HG02970 (cell line): ENCODE data around the gene FUT8.
"Not testable (repeated sequence)": the region's sequence is repeated elsewhere in the genome, so short reads cannot be mapped to it uniquely, and the experiment has no call there.

Source experiments
- ATAC-seq: cut with Tn5 transposase; IDR thresholded peaks from one replicate; pipeline ENCODE4 v1.9.1; 2021; ENCODE audit warnings: mild to moderate bottlenecking, moderate library complexity, moderate number of reproducible peaks; ENCODE audit not compliant: unreplicated experiment, low FRiP score

FUT8 gene

DNA sequence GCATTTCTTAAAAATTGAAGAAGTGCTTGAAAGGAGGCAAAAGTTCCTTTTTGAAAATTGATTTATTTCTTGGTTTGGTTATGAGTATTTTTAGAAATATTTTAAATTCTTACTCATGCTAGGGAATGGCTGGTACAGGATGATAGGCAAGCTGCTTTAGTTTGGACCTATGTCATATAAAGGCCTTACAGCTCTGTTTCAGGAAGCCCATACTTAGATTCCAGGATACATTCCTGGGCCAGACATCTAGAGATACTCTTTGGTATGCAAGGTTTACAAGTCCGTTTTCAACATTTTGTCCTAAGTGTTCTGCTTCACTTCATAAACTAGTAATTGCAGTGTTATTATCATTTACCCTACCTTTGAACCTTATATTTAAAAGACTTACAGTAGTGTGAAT is 186.8 kb downstream of the FUT8 start:
- ATAC-seq: no peak

- ATAC-seq: no peak
These were observed 188.2 kb downstream of the FUT8 start for GRCh38 chr14:65600742-65601141.

DNA sequence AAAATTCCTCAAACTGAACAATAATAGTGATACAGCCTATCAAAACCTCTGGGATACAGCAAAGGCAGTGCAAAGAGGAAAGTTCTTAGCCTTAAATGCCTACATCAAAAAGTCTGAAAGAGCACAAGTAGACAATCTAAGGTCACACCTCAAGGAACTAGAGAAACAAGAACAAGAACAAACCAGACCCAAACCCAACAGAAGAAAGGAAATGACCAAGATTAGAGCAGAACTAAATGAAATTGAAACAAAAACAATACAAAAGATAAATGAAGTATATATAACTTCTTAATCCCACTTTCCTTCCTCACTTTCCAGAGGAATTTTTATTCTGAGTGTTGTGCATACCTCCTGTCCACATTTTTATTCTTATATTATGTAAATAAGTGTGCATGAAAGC is 192.0 kb downstream of the FUT8 start:
- no peak for ATAC-seq

- ATAC-seq: no peak
These were observed 192.4 kb downstream of the FUT8 start for GRCh38 chr14:65604936-65605335.

DNA sequence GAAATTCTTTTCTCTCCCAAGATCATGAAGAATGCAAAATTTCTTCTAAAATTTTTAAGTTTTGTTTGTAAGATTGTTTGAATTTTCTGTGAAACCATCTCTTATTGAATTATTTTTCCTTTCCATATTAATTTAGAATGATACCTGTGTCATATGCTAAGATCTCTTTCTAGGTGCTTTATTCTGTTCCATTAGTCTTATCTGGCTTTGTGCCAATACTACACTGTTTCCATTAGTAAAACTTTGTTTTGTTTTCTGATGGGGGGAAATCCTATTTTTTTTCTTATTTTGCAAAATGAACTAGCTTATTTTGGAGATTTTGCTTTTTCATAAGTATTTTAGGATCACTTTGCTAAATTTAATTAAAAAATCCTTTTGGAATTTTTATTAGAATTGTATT is 193.9 kb downstream of the FUT8 start:
- no peak for ATAC-seq

- no peak for ATAC-seq
These were observed 200.7 kb downstream of the FUT8 start for GRCh38 chr14:65613131-65613650.

- no peak for ATAC-seq
These were observed 206.5 kb downstream of the FUT8 start for GRCh38 chr14:65618996-65619395.

GRCh38 chr14:65620195-65620594 is 207.7 kb downstream of the FUT8 start:
- ATAC-seq: no peak

DNA sequence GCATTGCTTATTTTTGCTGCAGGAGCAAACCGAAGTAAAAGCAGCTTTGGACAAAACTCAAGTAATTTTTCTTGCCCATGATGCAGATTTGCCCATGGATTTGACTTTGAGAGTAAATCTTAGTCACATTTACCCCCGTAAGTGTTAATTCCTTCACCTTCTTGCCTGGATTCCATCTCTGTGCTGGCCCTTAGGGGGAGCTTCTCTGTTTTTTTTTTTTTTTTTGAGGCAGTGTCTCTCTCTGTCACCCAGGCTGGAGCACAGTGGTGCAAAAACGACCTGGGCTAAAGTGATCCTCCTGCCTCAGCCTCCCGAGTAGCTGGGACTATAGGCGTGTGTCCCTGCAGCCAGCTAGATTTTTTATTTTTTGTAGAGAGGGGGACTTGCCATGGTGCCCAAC is 210.2 kb downstream of the FUT8 start:
- ATAC-seq: no peak

GRCh38 chr14:65623759-65624158 is 211.2 kb downstream of the FUT8 start:
- no peak for ATAC-seq

DNA sequence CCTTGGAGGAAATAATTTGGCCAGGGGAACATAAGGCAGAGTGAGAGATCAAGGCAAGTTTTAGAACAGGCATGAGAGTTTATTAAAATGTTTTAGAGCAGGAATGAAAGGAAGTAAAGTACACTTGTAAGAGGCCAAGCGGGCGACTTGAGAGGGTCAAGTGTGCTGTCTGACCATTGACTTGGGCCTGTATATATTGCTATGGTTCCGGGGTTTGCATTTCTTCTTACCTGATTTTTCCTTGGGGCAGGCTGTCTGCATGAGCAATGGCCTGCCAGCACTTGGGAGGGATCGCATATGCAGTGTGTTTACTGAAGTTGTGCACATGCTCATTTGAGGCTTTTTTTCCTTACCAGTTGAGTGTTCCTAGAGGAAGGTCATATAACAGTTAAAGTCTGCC is 214.8 kb downstream of the FUT8 start:
- ATAC-seq: no peak

GRCh38 chr14:65628664-65629063 is 216.1 kb downstream of the FUT8 start:
- no peak for ATAC-seq

- no peak for ATAC-seq
These were observed 218.5 kb downstream of the FUT8 start for GRCh38 chr14:65631040-65631439.

DNA sequence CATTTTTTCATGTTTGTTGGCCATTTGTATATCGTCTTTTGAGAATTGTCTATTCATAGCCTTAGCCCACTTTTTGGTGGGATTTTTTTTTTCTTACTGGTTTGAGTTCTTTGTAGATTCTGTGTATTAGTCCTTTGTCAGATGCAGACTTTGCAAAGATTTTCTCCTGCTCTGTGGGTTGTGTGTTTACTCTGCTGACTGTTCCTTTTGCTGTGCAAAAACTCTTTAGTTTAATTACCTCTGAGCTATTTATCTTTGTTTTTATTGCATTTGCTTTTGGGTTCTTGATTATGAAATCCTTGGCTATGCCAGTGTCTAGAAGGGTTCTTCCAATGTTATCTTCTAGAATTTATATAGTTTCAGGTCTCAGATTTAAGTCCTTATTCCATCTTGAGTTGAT is 220.0 kb downstream of the FUT8 start:
- ATAC-seq: no peak

DNA sequence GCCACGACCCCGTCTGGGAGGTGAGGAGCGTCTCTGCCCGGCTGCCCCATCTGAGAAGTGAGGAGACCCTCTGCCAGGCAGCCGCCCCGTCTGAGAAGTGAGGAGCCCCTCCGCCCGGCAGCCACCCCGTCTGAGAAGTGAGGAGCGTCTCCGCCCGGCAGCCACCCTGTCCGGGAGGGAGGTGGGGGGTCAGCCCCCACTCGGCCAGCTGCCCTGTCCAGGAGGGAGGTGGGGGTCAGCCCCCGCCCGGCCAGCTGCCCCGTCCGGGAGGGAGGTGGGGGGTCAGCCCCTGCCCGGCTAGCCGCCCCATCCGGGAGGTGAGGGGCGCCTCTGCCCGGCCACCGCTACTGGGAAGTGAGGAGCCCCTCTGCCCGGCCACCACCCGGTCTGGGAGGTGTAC is 221.1 kb downstream of the FUT8 start:
- ATAC-seq: not testable (repeated sequence)

DNA sequence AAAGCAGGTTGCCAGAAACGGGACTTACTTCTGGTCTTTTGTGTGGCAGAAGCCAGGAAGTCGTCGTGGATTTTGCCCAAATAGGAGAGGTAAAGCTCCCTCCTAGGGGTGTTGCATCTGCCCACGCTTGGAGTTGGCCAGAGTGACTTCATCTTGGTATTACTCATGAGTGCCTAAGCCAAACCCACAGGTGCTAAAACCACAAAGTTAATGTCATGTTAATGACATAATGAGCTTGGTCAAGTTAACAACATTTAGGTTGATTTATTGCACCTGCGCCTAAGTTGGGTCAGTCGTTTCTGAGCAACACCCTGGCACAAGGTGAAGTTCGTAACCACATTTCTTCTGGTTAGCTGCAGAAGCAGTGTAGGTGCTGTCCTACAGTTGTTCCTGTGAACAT is 225.2 kb downstream of the FUT8 start:
- ATAC-seq: no peak

DNA sequence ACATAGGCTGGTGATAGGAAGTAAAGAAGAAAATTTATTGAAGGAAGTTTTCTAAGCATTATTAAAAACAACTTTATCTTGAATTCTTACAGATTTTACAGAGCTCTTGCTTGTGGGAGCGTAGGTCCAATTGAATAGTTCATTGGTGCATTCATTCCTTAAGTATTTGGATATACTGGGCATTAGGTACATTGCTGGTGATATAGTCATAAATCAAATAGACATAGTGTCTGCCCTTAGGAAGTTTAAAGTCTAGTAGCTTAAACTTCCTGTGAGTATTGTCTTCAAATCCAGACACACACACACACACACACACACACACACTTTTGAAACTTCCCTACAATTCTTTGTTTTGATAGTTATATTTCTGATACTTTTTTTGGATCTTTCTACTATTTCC is 226.7 kb downstream of the FUT8 start:
- no peak for ATAC-seq

- ATAC-seq: no peak
These were observed 238.3 kb downstream of the FUT8 start for GRCh38 chr14:65650826-65651225.

DNA sequence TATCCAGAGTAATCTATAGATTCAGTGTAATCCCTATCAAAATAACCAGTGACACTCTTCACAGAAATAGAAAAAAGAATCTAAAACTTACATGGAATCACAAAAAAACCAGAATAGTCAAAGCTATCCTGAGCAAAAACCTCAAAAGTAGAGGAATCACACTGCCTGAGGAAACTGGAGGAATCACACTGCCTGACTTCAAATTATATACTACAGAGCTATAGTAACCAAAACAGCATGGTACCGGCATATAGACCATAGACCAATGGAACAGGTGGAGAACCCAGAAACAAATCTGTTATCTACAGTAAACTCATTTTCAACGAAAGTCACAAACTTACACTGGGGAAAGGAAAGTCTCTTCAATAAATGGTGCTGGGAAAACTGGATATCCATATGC is 244.0 kb downstream of the FUT8 start:
- ATAC-seq: no peak

DNA sequence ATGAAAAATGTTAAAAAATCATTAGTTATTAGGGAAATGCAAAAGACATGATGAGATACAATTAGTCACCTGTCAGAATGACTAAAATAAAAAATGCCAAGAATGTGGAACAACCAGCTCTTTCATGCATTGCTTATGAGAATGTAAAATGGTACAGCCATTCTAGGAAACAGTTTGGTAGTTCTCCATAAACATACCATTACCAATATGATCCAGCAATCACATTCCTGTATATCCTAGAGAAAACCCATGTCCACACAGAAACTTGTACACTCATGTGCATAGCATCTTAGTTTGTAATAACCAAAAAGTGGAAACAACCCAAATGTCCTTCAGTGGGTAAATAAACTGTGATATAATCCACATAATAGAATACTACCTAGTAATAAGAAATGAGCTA is 245.7 kb downstream of the FUT8 start:
- no peak for ATAC-seq

DNA sequence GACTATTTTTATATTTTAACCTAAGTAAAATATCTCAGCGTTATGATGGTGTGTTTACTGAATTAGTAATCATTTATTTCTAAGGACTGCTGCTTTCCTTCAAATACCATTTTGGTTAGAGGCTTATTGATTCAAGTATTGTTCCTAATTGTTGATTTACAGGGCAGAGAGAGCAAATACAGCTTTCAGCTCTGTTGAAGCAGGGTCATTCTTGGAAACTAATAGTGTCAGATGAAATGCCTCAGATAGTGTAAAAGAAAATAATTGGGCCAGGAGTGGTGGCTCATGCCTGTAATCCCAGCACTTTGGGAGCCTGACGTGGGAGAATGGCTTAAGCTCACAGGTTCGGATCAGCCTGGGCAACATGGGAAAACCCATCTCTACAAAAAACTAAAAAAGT is 249.3 kb downstream of the FUT8 start:
- ATAC-seq: no peak

DNA sequence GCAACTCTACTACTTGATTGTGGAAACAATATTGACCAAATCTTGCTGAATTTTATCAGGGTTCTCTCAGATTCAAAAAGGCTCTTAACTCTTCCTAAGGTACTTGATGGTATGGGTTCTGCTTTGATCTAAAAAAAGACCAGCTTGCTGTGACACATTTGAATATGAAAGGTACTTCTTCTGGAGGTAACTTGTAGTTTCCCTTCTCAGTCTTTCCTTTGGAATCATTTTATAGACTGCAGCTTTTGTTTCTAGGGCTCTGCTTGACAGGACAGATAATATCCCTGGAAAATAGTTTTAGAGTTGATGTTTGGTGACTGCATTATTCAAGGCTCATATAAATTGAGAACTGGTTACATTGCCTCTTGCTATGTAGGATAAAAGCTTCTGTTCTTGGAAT is 251.9 kb downstream of the FUT8 start:
- ATAC-seq: no peak

GRCh38 chr14:65676361-65677014 is 264.0 kb downstream of the FUT8 start:
- ATAC-seq: no peak
